T follicular helper cell (primary cell): ENCODE measurements around the gene IL36G.
"Not testable (repeated sequence)": the region's sequence is repeated elsewhere in the genome, so short reads cannot be mapped to it uniquely, and the experiment has no call there.

Experiments used
- DNase-seq: peaks from one replicate; pipeline ENCODE4 v3.0.0-alpha.2; 2020; ENCODE audit warnings: low read depth
- total RNA-seq, 2 experiments: gene quantifications; one replicate each; lab custom pipeline; 2026; lab: John Stamatoyannopoulos, UW

IL36G gene
- 0 to 0.22 reads per million in 2 experiments for total RNA-seq

- DNase-seq = no peak
These were observed at the start of gene IL36G for GRCh38 chr2:112977559-112978056. TSS of gene IL36G (plus strand) at chr2:112978006. CDS start at chr2:112978639, 633 bp downstream.

DNA sequence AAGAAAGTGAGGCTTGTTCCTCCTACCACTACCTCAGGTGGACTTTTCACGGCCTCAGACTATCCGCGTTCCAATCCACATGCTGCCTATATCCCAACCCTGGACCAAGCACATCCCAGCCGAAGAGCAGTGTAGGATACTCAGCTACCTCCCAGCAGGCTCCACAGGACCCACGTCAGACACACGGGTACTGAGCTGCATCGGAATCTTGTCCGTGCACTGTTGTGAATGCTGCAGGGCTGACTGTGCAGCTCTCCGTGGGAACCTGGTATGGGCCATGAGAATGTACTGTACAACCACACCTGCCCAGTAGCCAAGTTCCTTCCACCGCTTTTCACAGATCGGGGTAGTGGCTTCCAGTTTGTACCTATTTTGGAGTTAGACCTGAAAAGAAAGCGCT lies 44.5 kb upstream of the IL36G start:
- no peak for DNase-seq

DNA sequence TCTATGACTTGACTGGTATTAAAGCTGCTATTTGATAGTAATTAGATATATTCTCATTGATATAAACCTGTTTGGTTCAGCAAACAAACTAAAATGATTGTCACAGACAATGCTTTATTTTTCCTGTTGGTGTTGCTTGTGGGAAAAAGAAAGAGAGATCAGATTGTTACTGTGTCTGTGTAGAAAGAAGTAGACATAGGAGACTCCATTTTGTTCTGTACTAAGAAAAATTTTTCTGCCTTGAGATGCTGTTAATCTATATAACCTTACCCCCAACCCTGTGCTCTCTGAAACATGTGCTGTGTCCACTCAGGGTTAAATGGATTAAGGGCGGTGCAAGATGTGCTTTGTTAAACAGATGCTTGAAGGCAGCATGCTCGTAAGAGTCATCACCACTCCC lies 43.7 kb upstream of the IL36G start:
- not testable (repeated sequence) for DNase-seq

- no peak for DNase-seq
These were observed 40.9 kb upstream of the IL36G start for GRCh38 chr2:112936927-112937232.

GRCh38 chr2:112938904-112939303 lies 38.9 kb upstream of the IL36G start:
- no peak for DNase-seq

DNA sequence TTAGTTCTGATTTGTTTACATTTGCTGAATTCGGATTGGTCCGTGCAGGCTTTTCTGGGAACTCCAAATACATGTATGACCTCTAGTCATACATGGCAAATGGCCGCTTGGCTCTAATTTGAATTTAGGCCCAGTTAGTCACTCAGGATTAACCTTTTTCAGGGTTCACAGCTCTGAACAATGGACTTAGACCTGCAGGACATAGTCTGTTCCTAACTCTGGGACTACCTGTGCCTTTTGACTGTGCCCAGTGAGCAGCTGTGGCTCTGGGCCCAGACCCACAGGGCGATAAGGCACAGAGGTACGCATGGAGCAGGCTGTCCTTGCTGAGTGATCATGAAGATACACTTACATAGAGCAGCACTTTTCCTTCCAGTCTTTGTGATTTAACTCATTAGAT lies 38.4 kb upstream of the IL36G start:
- no peak for DNase-seq

- DNase-seq = no peak
These were observed 36.8 kb upstream of the IL36G start for GRCh38 chr2:112940859-112941625.

DNA sequence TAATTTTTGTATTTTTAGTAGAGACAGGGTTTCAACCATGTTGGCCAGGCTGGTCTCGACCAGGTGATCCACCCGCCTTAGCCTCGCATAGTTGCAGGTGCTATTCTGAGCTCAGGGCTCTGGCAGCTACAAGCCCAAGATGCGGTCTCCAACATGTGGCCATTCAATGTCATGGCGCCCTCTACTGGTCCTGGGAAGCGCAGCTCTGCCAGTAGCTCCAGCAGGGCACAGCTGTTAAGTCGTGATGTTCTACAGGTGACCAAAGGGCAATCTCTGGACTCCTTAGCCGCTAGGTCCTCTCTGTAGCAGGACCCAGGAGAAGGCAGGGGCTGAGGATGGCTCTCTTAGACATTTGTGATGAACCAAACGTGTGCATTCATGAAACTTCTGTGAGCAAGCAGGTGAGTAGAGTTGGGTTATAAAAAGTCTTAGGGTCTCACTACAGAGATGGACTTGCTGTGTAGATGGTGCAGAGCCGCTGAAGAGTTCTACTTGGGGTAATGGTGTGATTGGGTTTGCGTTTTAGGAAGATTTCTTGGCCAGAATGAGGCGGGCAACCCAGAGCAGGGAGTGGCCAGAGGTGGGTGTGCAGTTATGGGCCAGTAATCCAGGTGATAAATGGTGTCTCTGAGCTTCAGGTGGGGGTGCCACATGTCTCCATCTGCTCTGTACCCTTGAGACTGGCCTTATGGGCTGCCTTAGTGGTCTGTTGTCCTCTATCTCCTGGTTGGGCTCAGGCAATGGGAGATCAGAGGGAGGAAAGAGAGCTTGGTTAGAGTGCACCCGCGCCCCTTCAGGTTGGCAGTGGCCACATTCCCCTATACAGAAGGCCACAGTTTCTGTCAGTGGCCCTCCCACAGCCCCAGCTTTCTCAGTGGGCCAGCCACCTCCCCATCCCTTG lies 35.8 kb upstream of the IL36G start:
- peak; percentile 15 for DNase-seq

DNA sequence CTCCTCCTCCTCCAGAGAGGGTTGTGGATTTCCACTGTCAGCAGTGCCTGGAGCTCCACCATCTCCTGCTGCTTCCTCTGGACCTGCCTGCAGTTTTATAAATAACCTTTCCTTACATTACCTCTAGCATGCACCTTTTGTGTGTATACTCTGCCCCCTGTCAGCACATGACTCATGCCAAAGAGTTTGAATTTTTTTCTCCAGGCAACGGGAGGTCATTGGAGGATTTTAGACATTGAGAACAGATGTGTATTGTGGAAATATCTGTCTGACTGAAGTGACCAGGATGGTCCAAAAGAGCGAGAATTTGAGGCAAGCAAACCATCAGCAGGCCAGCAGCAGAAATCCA lies 35.2 kb upstream of the IL36G start:
- no peak for DNase-seq

GRCh38 chr2:112944971-112945370 lies 32.8 kb upstream of the IL36G start:
- DNase-seq = no peak

DNA sequence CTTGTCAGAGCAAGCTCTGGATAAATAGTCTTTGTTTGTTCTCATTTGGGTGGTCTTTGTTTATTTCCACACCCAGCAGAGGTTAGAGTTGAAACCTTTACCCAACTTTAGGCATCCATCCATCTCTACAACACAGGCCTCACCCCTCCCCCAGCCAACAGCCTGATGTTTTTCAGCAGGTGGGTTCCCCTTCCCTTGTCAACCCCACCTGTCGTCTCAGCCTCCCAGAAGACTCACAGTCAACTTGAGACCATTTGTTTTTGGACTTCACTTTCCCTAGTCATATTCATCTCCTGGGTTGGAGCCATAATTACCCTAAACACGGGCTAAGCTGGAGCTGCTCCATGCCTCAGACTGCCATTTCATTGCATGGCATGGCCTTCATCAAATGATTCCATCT lies 31.7 kb upstream of the IL36G start:
- DNase-seq = no peak

DNA sequence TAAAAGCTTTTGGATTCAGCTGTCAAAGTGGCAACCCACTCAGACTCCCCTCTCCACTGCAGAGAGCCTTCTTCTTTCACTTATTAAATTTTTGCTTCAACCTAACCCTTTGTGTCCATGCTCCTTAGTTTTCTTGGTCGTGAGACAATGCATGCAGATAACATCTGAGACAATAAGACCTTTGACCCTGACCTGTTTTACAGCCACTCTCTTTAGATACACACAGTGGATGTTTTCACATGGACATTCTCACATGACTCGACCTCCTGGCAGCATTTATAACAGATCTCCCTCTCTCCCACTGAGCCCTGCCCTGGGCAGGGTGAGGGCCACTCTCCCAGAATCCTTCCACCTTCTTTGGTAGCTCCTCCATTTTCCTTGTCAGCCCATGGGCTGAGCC lies 30.4 kb upstream of the IL36G start:
- no peak for DNase-seq

DNA sequence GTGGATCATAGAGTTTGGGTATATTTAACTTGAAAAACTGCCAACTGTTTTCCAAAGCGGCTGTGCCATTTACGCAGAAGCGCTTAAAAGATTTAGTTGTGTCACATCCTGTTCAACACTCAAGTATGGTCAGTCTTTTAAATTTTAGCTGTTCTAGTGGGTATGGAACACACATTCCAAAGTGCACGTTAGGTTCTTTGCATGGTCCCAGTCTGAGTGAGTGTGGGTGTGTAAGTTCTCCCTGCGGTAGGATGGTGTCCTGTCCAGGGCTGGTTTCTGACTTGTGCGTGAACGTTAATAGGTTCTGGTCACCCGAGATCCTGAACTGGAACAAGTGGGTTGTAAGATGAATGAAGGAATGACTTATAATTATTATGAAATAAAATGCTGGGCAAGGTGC lies 28.4 kb upstream of the IL36G start:
- DNase-seq = no peak

DNA sequence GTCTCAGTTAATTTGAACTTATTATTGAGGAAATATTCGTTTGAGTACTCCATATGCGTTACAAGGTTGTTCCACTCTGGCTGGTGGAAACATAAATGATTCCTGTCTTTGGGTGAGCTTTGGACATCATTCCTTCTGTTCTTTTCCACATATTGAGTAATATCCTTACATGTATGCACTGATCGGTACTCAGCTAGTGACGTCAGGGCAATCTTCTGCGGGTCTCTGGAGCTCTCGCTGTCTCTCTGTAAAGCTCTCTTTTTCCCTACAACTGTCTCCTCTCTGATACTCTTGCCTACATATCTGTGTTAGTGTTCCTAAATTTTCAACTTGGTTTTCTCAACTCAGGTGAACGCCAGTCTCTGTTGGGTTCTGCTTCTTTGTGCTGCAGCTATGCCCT lies 23.4 kb upstream of the IL36G start:
- no peak for DNase-seq

- no peak for DNase-seq
These were observed 20.3 kb upstream of the IL36G start for GRCh38 chr2:112957511-112957910.

GRCh38 chr2:112958428-112959108 lies 19.2 kb upstream of the IL36G start:
- DNase-seq = no peak

DNA sequence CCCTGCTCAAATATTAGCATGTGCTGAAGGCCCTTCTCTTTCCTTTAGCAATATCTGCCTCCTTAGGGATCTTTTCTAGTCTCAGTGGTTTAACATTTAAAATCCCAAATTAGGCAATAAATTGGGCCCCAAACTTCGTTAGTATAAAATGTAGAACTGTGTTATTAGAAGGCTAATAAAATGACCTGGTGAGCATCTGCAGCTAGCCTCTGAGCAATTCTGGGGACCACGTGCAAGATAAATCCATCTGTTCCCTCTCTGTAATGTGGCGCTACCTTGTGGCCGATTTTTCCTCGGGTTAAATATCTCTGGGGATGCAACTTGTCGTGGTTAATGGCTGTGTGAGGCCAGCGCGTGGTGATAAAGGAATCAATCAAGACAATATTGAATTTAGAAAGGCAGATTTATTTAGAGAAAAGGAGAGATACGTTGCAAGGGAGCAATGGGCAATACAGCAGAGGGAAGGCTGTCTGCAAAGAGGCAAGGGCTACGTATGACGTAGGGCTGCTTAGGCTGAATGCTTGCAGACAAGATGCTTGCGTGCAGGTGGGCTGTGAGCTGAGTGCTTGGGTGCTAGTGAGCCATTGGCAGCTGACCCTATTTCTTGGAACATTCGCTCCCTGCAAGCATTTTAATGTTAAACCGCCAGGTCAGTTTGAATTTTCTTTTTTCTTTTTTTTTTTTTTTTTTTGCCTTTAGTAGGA lies 18.5 kb upstream of the IL36G start:
- DNase-seq = no peak

DNA sequence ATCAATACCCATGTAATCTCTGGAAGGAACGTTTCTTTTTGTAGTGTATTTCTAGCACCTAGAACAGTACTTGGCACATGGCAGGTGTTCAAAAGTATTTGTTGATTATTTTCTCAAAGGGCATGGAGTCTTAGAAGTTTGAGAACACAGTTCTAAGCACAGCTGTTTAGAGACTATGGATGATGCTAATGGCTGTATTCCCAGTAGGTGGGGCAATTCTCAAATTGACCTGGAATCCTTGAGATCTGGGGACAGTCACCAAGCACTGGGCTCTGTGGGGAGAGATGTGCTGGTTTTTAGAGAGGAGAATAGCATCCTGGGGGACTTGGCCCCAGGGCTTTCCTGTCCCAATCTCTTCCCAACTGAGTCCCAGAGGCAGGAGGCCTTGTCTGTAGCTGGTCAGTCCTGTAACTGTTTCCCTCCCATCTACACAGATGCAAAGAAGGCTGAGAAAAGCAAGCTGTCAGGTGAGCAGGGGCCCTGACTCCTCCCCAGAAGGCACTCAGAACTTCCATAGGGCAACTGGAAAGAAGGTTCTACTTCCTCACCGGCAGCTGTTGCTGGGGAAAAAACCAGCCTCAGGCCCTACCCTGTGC lies 17.5 kb upstream of the IL36G start:
- DNase-seq = no peak

GRCh38 chr2:112962308-112963175 lies 15.3 kb upstream of the IL36G start:
- DNase-seq = no peak

- no peak for DNase-seq
These were observed 10.8 kb upstream of the IL36G start for GRCh38 chr2:112967023-112967422.
